ENCODE data around the gene PMPCA. TPM values are rescaled to one million over a fixed set of nuclear protein-coding genes. Genes with fewer than 3 reads are reported as not detected.

PMPCA gene
- total RNA-seq, 1 experiment from 2014 or later = 94.5 TPM

GRCh38 chr9:136392538-136393449, 17.7 kb upstream of the PMPCA start:
- no peaks in the 10 kb centered on the region for H4K20me1 ChIP-seq (ENCODE audit: control insufficient read depth, insufficient read depth, insufficient read length)
- no peak overlapping the region for H2BK12ac ChIP-seq (ENCODE audit: insufficient read length, low read depth, low read length)
- H3K4me2 ChIP-seq (ENCODE audit: insufficient read depth, insufficient read length, low read length) = no peak overlapping the region
- H3K23ac ChIP-seq (ENCODE audit: insufficient read length, low read depth, low read length) = no peak overlapping the region
- H4K91ac ChIP-seq (ENCODE audit: insufficient read length, low read depth, low read length) = no peak overlapping the region
- no peak overlapping the region for H3K27ac ChIP-seq (ENCODE audit: insufficient read length, low read depth, low read length)
- no peak overlapping the region for H3K4me3 Mint-ChIP-seq
- no peak overlapping the region for H3K56ac ChIP-seq (ENCODE audit: insufficient read length, low read depth, low read length)
- H2AFZ ChIP-seq (ENCODE audit: low read length) = no peak overlapping the region
- no peak overlapping the region for H4K8ac ChIP-seq (replicated peaks; ENCODE audit: insufficient read length, low read depth, low read length)
- H3K4ac ChIP-seq (ENCODE audit: low read depth, low read length) = no peak overlapping the region
- H2BK15ac ChIP-seq (ENCODE audit: low read depth, low read length) = no peak overlapping the region
- no peak overlapping the region for H3T11ph ChIP-seq (ENCODE audit: low read length)
- H3K79me1 ChIP-seq (ENCODE audit: insufficient read depth, low read depth, low read length, poor library complexity, severe bottlenecking) = no peaks in the 10 kb centered on the region
- no peak overlapping the region for H2BK5ac ChIP-seq (ENCODE audit: insufficient read length, low read length)
- no peak overlapping the region for H2AK5ac ChIP-seq (ENCODE audit: insufficient read length, low read length)
- TF ChIP-seq, protein P1, sequence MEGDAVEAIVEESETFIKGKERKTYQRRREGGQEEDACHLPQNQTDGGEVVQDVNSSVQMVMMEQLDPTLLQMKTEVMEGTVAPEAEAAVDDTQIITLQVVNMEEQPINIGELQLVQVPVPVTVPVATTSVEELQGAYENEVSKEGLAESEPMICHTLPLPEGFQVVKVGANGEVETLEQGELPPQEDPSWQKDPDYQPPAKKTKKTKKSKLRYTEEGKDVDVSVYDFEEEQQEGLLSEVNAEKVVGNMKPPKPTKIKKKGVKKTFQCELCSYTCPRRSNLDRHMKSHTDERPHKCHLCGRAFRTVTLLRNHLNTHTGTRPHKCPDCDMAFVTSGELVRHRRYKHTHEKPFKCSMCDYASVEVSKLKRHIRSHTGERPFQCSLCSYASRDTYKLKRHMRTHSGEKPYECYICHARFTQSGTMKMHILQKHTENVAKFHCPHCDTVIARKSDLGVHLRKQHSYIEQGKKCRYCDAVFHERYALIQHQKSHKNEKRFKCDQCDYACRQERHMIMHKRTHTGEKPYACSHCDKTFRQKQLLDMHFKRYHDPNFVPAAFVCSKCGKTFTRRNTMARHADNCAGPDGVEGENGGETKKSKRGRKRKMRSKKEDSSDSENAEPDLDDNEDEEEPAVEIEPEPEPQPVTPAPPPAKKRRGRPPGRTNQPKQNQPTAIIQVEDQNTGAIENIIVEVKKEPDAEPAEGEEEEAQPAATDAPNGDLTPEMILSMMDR (conservative IDR thresholded peaks at IDR 0.05) = no peak
- H3K4me1 ChIP-seq (ENCODE audit: insufficient read depth, low read length) = no peaks in the 10 kb centered on the region
- no peaks in the 10 kb centered on the region for H3K79me2 ChIP-seq (ENCODE audit: insufficient read depth, low read length)
- no peak overlapping the region for H2BK20ac ChIP-seq (ENCODE audit: low read depth, low read length, poor library complexity, severe bottlenecking)
- H3K23me2 ChIP-seq (ENCODE audit: insufficient read length, low read depth, low read length, poor library complexity, severe bottlenecking) = no peaks in the 10 kb centered on the region
- H2BK120ac ChIP-seq (ENCODE audit: low read depth, low read length, poor library complexity, severe bottlenecking) = no peak overlapping the region
- WGBS (ENCODE audit: extremely low coverage, insufficient read length, low lambda C conversion rate) = no CpG with 5 or more reads among the region's 21 CpGs
- H4K5ac ChIP-seq (ENCODE audit: insufficient read length, low read depth, low read length) = no peak overlapping the region
- no peak overlapping the region for H3K18ac ChIP-seq (ENCODE audit: insufficient read length, low read depth, low read length)
- DNase-seq = no peak
- H3K9me3 ChIP-seq (ENCODE audit: control insufficient read depth, low read depth, low read length) = no peaks in the 10 kb centered on the region
- no peaks in the 10 kb centered on the region for H3K4me1 Mint-ChIP-seq
- no peaks in the 10 kb centered on the region for H3K9me3 Mint-ChIP-seq
- no peak overlapping the region for H3K14ac ChIP-seq (ENCODE audit: insufficient read depth, low read length)
- H3K9ac ChIP-seq (ENCODE audit: extremely low read depth, insufficient read length, low read length) = no peak overlapping the region
- no peaks in the 10 kb centered on the region for H3K27me3 ChIP-seq (ENCODE audit: insufficient read depth, low read length)
- no peak overlapping the region for H3K27ac Mint-ChIP-seq
- peaks cover 46 to 75% (median 74%) of the 10 kb centered on the region in 3 experiments; a peak in 6 of 7 replicates for H3K36me3 Mint-ChIP-seq (ENCODE audit: insufficient read depth in 1 of 3, low read depth in 3 of 3)
- no peaks in the 10 kb centered on the region for H3K27me3 Mint-ChIP-seq (ENCODE audit: low read depth)
